DMS 273 (cell line): ENCODE measurements around the gene PROM2.

Experiments
- DNase-seq: peaks from one replicate; lab custom pipeline; 2025; ENCODE audit not compliant: unreplicated experiment; lab: John Stamatoyannopoulos, UW

The PROM2 gene

GRCh38 chr2:95284886-95285541, 10.8 kb downstream of the PROM2 start:
- DNase-seq, result no peak

GRCh38 chr2:95285542-95285932, 11.3 kb downstream of the PROM2 start:
- no peak for DNase-seq

- no peak for DNase-seq
Measured at GRCh38 chr2:95287336-95287735, 13.1 kb downstream of the PROM2 start.

GRCh38 chr2:95287806-95288205, 13.6 kb downstream of the PROM2 start:
- DNase-seq, result peak; percentile 66

GRCh38 chr2:95289253-95289652, 15.0 kb downstream of the PROM2 start:
- peak; percentile 22 for DNase-seq

- no peak for DNase-seq
Measured at GRCh38 chr2:95291222-95291621, 17.0 kb downstream of the PROM2 start.

GRCh38 chr2:95292623-95293260, 18.5 kb downstream of the PROM2 start:
- DNase-seq, result peak; percentile 29

GRCh38 chr2:95294579-95295250, 20.5 kb downstream of the PROM2 start:
- no peak for DNase-seq

- DNase-seq, result no peak
Measured at GRCh38 chr2:95295376-95295775, 21.1 kb downstream of the PROM2 start.

- peak; percentile 88 for DNase-seq
Measured at GRCh38 chr2:95296011-95296410, 21.8 kb downstream of the PROM2 start.

- DNase-seq, result peak; percentile 85
Measured at GRCh38 chr2:95296880-95297487, 22.7 kb downstream of the PROM2 start, which contains the start of gene KCNIP3. TSS of gene KCNIP3 (plus strand) at chr2:95297347. CDS start at chr2:95297439, 92 bp downstream.

- DNase-seq, result peak; percentile 39
Measured at GRCh38 chr2:95297639-95298395, 23.6 kb downstream of the PROM2 start.

- peak; percentile 39 for DNase-seq
Measured at GRCh38 chr2:95298486-95299111, 24.4 kb downstream of the PROM2 start.

GRCh38 chr2:95299961-95300360, 25.7 kb downstream of the PROM2 start:
- DNase-seq, result peak; percentile 52

GRCh38 chr2:95300450-95300849, 26.2 kb downstream of the PROM2 start:
- DNase-seq, result peak; percentile 76

GRCh38 chr2:95301186-95301585, 26.9 kb downstream of the PROM2 start:
- DNase-seq, result peak; percentile 40

- peak; percentile 80 for DNase-seq
Measured at GRCh38 chr2:95301876-95302641, 27.8 kb downstream of the PROM2 start.

- peak; percentile 94 for DNase-seq
Measured at GRCh38 chr2:95303191-95303919, 29.1 kb downstream of the PROM2 start.
